ENCODE results near the gene TIAM2. TPM values are rescaled to one million over a fixed set of nuclear protein-coding genes. Genes with fewer than 3 reads are reported as not detected.
"Not testable (repeated sequence)": the region's sequence is repeated elsewhere in the genome, so short reads cannot be mapped to it uniquely, and the experiment has no call there.

The TIAM2 gene
- total RNA-seq, 2 donors from 2014 or later = 2.6 to 5.5 TPM

DNA sequence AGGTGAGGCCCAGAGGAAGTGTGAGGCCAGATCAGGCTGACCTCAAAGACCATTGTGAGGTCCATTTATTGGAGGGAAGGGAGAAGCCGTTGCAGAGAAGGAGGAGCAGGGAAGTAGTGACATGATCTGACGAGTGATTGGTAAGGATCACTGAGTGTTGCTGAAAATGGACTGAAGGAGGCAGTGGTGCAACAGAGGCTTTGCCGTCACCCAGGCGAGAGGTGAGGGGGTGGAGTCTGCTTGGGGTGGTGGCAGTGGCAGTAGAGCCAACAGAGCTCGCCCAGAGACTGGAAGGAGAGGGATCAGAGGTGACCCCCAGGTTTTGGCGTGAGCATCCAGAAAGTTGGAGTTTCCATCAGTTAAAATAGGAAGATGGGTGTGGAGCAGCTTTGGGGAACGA lies 200.8 kb downstream of the TIAM2 start:
- no peaks in the 10 kb centered on the region for H3K36me3 Mint-ChIP-seq (ENCODE audit: low read depth)
- no peak overlapping the region for H3K4me3 Mint-ChIP-seq
- H3K27ac Mint-ChIP-seq = no peak overlapping the region
- DNase-seq (no peak), ATAC-seq (no peak)
- peaks cover 14% of the 10 kb centered on the region for H3K27me3 Mint-ChIP-seq
- H3K9me3 ChIP-seq (ENCODE audit: control insufficient read depth, low read length, poor library complexity, severe bottlenecking) = no peaks in the 10 kb centered on the region
- H3K4me1 Mint-ChIP-seq = no peaks in the 10 kb centered on the region

DNA sequence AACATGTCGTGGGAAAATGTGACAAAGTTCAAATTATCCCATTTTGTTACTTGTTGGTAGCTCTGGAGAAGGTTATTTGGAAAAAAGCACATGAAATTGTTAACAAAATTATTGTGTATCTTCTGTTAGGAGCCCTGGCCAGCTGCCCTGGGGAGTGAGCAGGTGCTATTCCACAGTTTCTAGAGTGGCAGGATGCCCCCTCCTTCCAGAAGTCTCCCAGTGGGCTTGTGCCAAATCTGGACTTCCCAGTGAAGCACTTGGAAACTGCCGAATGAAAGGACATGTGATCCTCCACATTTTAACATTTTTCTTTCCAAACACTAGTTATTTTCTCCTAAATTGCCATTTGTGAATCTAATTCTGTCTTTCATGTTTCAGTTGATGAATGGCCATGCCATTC lies 201.8 kb downstream of the TIAM2 start:
- ATAC-seq (no peak), DNase-seq (no peak)
- peaks cover 7% of the 10 kb centered on the region for H3K27me3 Mint-ChIP-seq
- H3K4me3 Mint-ChIP-seq = no peak overlapping the region
- H3K4me1 Mint-ChIP-seq = no peaks in the 10 kb centered on the region
- H3K9me3 ChIP-seq (ENCODE audit: control insufficient read depth, low read length, poor library complexity, severe bottlenecking) = no peaks in the 10 kb centered on the region
- no peak overlapping the region for H3K27ac Mint-ChIP-seq
- H3K36me3 Mint-ChIP-seq (ENCODE audit: low read depth) = no peaks in the 10 kb centered on the region

DNA sequence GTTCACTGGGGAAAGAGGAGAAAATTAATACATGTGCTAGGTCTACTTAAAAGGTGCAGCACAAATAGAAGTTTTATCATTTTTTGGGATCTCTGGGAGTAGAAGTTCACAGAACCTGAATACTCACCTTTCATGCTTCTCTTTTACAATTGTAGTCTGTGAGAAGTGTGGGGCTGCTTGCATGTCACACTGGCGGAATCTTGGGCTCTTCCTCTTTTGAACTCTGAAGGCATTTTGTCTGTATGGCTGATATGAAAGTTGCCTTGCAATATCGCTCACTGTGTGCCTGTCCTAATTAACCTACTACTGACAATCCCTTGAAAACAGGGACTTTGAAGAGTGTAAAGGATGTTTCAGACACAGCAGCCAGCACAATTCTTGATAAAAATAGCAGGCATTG lies 202.8 kb downstream of the TIAM2 start:
- no peak overlapping the region for H3K4me3 Mint-ChIP-seq
- no peaks in the 10 kb centered on the region for H3K36me3 Mint-ChIP-seq (ENCODE audit: low read depth)
- ATAC-seq (no peak), DNase-seq (no peak)
- peaks cover 7% of the 10 kb centered on the region for H3K27me3 Mint-ChIP-seq
- H3K9me3 ChIP-seq (ENCODE audit: control insufficient read depth, low read length, poor library complexity, severe bottlenecking) = no peaks in the 10 kb centered on the region
- H3K4me1 Mint-ChIP-seq = no peaks in the 10 kb centered on the region
- H3K27ac Mint-ChIP-seq = no peak overlapping the region

DNA sequence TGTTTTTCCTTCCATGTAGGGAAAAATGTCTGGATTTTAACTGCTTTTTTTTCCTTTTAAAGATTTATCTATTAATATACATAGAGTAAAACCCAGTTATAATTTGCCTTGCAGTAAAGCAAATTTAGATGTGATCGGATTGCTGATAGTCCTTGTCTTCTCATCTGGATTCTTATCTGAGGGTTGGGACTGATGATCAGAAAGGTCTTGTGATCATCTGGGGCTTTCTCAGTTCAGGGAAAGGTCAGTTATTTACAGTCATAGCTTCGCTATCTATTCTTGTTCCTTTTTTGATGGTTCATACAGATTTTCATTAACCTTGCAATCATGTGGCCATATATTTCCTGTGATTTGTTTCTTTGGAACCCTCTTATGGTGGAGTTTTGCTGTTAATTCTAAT lies 204.9 kb downstream of the TIAM2 start:
- H3K9me3 ChIP-seq (ENCODE audit: control insufficient read depth, low read length, poor library complexity, severe bottlenecking) = no peaks in the 10 kb centered on the region
- ATAC-seq (no peak), DNase-seq (no peak)
- peaks cover 7% of the 10 kb centered on the region for H3K27me3 Mint-ChIP-seq
- no peaks in the 10 kb centered on the region for H3K36me3 Mint-ChIP-seq (ENCODE audit: low read depth)
- no peak overlapping the region for H3K27ac Mint-ChIP-seq
- H3K4me1 Mint-ChIP-seq = no peaks in the 10 kb centered on the region
- no peak overlapping the region for H3K4me3 Mint-ChIP-seq

DNA sequence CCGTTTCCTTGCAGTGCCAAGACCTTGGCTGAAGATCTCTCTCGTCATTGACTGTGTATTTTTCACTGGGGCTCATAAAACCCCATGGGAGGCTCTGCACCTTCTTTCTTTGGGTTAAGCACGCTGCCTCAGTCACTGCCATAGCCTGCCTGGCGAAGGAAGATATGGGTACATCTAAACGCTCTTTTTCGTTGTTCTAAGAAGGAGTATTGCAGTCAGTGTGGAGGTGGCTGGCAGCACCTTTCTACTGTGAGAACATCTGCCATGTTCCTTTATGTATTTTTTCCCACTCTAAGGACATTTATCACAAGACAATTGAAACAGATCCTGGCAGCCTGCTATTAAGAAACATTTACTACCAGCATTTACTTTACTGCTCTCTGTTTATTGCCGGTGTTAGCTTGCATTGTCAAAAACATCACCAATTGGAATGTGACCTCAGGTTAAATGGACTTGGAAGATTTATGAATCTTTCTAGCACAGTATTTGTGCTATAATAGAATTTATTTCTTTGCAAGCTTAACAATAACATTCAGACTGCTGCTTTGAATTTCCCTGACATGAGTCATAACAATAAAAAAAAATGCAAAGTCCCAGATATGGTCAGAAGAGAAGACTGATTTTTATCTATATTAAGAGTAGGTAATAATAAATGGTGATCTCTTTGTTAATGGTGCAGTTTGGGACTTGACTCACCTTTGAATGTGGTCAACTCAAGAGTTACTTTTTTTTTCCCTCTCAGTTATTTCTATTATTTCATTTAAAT lies 206.5 kb downstream of the TIAM2 start:
- no peak overlapping the region for H3K4me3 Mint-ChIP-seq
- no peak overlapping the region for H3K27ac Mint-ChIP-seq
- H3K4me1 Mint-ChIP-seq = no peaks in the 10 kb centered on the region
- H3K27me3 Mint-ChIP-seq = no peaks in the 10 kb centered on the region
- DNase-seq (no peak), ATAC-seq (no peak)
- H3K9me3 ChIP-seq (ENCODE audit: control insufficient read depth, low read length, poor library complexity, severe bottlenecking) = no peaks in the 10 kb centered on the region
- H3K36me3 Mint-ChIP-seq (ENCODE audit: low read depth) = no peaks in the 10 kb centered on the region

DNA sequence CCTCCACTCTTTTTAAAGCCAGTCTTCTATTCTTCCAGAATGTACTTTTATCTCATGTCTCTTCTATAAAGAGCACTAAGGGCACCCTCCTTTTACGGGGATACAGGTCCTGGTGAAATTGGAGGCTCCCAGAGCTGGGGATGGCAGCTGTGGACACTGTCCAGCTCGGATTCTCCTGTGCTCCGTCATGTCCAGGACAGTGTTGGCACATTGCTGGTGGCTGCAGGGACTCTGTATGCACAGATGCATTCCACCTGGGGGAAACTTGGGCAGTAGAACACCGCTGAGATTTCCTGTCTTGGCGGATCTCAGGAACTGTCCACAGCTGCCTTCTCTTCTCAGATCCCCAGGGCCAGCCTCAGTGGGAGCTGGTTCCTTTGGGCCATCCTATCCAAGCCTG lies 212.1 kb downstream of the TIAM2 start:
- no peaks in the 10 kb centered on the region for H3K4me1 Mint-ChIP-seq
- ATAC-seq = no peak

DNA sequence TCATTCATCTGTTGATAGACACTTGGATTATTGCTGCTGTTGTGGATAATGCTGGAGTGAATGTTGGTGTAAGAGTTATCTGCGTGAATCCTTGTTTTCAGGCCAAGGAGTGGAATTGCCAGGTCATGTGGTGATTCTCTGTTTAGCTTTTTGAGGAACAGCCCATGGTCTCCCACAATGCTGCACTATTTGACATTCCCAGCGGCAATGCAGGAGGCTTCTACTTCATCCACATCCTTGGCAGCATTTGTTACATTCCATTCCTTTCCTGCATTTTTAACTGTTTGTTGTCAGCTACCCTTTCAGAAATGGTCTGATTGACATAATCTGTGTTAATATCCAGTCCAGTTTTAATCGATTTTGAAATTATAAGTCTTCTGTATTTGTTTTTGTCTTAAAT lies 217.0 kb downstream of the TIAM2 start:
- H3K27ac Mint-ChIP-seq = no peak overlapping the region
- peaks cover 8% of the 10 kb centered on the region for H3K27me3 Mint-ChIP-seq
- peaks cover 2% of the 10 kb centered on the region for H3K4me1 Mint-ChIP-seq
- no peak for DNase-seq
- no peaks in the 10 kb centered on the region for H3K9me3 ChIP-seq (ENCODE audit: control insufficient read depth, low read length, poor library complexity, severe bottlenecking)
- no peak for ATAC-seq
- no peak overlapping the region for H3K4me3 Mint-ChIP-seq
- H3K36me3 Mint-ChIP-seq (ENCODE audit: low read depth) = peaks cover 2% of the 10 kb centered on the region

More for the DNA sequence above, 212.1 kb downstream of the TIAM2 start:
- Mint-ChIP-seq H3K27ac (no peak overlapping the region), H3K4me3 (no peak overlapping the region), H3K27me3 (no peaks in the 10 kb centered on the region), H3K36me3 (ENCODE audit: low read depth) (no peaks in the 10 kb centered on the region)
- H3K9me3 ChIP-seq (ENCODE audit: control insufficient read depth, low read length, poor library complexity, severe bottlenecking) = no peaks in the 10 kb centered on the region
- DNase-seq = no peak

DNA sequence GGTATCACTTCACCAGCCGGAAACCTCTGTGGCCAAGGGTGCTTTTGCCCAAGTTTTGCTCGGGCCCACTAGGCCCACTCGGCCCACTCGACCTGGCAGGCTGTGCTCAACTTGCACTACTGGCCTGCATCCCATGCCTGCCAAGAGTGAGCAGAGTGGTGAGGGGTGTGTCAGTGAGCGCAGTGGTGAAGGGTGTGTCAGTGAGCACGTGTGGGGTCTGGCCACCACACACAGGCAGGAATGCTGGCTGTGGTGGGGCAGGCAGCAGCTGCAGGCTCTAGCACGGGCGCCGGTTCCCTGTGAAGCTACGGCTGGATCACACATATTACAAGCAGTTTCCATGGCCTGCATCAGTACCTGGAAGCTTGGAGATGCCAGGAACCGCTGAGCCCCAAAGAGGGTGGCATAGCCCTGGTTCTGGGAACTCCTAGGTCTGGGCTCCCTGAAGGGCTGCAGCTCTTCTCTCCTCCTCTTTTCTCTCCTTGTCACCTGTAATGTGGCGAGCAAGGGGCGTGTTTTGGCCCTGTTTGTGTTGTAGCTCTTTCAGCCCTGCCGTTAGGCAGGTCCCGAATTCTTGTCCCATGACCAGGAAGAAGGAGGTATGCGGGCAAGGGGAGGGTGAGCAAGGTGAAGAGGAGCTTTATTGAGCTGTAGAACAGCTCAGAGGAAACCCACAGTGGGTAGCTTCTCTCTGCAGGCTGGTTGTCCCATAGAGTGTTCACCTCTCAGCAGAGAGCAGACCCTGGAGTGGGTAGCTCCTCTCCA lies 217.7 kb downstream of the TIAM2 start:
- Mint-ChIP-seq H3K36me3 (ENCODE audit: low read depth) (peaks cover 2% of the 10 kb centered on the region), H3K4me1 (peaks cover 2% of the 10 kb centered on the region), H3K27ac (no peak overlapping the region), H3K4me3 (no peak overlapping the region), H3K27me3 (peaks cover 10% of the 10 kb centered on the region)
- H3K9me3 ChIP-seq (ENCODE audit: control insufficient read depth, low read length, poor library complexity, severe bottlenecking) = no peaks in the 10 kb centered on the region
- no peak for ATAC-seq
- no peak for DNase-seq

DNA sequence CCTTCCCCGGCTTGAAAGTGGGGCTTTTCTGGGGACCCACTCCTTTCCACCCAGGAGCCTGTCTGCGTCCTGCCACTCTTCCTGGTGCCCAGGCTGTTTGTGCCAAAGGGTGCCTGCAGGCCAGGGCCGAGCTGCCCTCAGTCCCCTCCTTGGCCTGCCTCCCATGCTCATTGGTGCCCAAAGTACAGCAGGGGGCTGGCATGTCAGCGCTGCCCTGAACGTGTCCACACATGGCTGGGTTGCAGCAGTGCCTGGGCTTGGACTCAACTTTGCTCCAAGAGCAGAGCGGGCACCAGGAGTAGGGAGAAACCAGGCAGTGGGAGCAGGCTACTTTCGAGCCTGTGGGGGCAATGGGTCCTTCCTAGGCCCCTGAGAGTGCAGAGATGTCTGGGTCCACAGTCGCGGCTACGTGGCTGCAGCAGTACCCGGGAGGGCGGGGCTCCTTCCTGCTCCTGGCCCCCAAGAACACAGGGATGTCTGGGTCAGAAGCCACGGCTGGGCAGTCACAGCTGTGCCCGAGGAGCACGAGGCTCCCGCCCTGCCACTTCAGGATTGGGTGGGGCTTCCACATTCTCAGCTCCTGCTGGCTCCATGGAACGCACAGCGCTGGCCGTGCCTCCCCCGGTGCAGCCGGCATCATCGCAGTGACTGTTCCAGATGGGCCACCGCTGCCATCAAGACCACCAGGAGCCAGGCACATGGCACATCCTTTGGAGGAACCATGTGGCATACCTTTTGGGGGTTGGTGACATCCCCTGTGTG lies 218.7 kb downstream of the TIAM2 start:
- DNase-seq = no peak

DNA sequence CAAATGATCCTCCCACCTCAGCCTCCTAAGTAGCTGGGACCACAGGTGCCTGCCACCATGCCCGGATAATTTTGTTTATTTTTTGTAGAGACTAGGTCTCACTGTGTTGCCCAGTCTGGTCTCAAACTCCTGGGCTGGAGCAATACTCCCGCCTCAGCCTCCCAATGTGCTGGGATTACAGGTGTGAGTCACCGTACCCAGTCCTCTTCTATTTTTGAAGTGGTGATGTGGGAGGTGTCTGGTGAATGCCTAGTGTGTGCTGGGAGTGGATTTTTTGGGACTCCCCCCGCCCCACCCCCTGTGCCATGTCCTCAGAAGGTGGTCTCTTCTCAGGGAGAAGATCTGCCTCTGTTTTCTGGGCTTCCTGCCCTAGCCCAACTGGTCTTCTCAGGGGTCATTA lies 220.8 kb downstream of the TIAM2 start:
- Mint-ChIP-seq H3K36me3 (ENCODE audit: low read depth) (peaks cover 2% of the 10 kb centered on the region), H3K27ac (no peak overlapping the region), H3K4me3 (no peak overlapping the region), H3K4me1 (peaks cover 4% of the 10 kb centered on the region), H3K27me3 (peaks cover 23% of the 10 kb centered on the region)
- H3K9me3 ChIP-seq (ENCODE audit: control insufficient read depth, low read length, poor library complexity, severe bottlenecking) = no peaks in the 10 kb centered on the region
- DNase-seq = no peak
- ATAC-seq = no peak

More for the DNA sequence above, 218.7 kb downstream of the TIAM2 start:
- no peaks in the 10 kb centered on the region for H3K9me3 ChIP-seq (ENCODE audit: control insufficient read depth, low read length, poor library complexity, severe bottlenecking)
- H3K36me3 Mint-ChIP-seq (ENCODE audit: low read depth) = peaks cover 2% of the 10 kb centered on the region
- H3K27ac Mint-ChIP-seq = no peak overlapping the region
- ATAC-seq = no peak
- H3K4me1 Mint-ChIP-seq = peaks cover 2% of the 10 kb centered on the region
- H3K27me3 Mint-ChIP-seq = peaks cover 10% of the 10 kb centered on the region
- H3K4me3 Mint-ChIP-seq = no peak overlapping the region

DNA sequence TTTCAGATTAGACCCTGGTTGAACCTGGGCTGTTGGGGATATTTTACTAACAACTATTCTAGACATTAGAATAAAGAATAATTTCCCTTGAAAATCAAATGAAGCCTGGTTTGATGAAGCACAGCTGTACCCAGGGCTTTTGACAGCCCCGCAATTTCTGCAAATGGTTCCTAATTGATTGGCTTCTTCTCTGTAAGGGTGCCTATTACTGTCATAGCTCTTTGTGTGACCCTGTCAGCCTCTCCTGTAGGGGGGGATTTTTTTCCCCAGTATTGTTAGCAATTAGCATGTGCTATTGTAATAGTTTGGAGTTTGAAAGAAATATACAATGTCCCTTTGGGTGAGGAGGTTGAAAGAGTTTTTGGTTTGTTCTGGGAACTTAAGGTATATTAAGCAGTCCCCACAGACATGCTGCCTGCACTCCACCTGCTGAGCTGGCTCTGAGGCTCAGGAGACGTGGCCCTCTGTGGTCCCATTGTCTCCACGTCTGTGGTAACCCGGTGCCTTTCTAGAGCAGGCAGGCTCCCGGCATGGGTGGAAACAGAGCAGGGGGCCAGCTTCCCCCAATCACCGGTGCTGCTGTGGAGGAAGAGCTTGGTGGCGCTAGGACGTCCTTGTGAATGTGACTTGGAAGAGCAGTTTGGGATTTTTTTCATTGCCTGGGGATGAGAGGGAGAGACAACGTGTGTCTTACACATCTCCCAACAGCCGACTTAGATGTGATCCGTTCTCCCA lies 221.4 kb downstream of the TIAM2 start:
- no peak for ATAC-seq
- no peaks in the 10 kb centered on the region for H3K9me3 ChIP-seq (ENCODE audit: control insufficient read depth, low read length, poor library complexity, severe bottlenecking)
- Mint-ChIP-seq H3K27ac (no peak overlapping the region), H3K4me1 (peaks cover 4% of the 10 kb centered on the region), H3K27me3 (peaks cover 23% of the 10 kb centered on the region), H3K36me3 (ENCODE audit: low read depth) (peaks cover 2% of the 10 kb centered on the region), H3K4me3 (no peak overlapping the region)
- no peak for DNase-seq

DNA sequence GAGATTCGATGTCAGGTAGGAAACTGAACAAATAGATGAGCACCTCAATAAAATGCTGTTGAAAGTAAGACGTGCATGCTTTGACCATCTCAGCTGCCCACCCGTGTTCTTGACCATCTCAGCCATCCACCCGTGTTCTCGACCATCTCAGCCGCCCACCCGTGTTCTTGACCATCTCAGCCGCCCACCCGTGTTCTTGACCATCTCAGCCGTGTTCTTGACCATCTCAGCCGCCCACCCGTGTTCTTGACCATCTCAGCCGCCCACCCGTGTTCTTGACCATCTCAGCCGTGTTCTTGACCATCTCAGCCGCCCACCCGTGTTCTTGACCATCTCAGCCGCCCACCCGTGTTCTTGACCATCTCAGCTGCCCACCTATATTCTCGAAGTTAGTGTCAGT lies 223.6 kb downstream of the TIAM2 start:
- peaks cover 24% of the 10 kb centered on the region for H3K27me3 Mint-ChIP-seq
- not testable (repeated sequence) for ATAC-seq; H3K9me3 ChIP-seq (ENCODE audit: control insufficient read depth, low read length, poor library complexity, severe bottlenecking); H3K4me1 Mint-ChIP-seq; H3K36me3 Mint-ChIP-seq (ENCODE audit: low read depth); DNase-seq; H3K27ac Mint-ChIP-seq; H3K4me3 Mint-ChIP-seq

DNA sequence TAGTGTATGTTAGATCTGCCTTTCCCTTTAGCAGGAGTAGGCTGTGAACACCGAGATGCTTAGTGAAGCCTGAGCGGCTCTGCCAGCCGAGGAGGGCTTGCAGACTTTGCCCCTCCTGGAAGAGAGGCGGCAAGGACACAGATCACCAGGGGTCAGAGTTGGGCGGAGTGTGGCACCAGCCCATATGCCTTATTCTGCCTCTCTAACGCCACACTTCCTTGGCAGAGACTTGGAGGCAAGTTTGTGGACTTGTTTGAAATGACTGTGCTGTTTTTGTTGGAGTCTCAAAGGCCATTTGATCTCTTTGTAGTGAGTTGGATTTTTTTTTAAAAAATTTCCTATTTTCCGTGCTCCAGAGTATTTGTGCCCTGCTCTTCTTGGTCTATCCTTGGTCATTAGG lies 224.2 kb downstream of the TIAM2 start:
- no peak for DNase-seq
- peaks cover 2% of the 10 kb centered on the region for H3K36me3 Mint-ChIP-seq (ENCODE audit: low read depth)
- H3K4me3 Mint-ChIP-seq = no peak overlapping the region
- no peaks in the 10 kb centered on the region for H3K9me3 ChIP-seq (ENCODE audit: control insufficient read depth, low read length, poor library complexity, severe bottlenecking)
- H3K27ac Mint-ChIP-seq = no peak overlapping the region
- ATAC-seq = no peak
- peaks cover 6% of the 10 kb centered on the region for H3K4me1 Mint-ChIP-seq
- peaks cover 30% of the 10 kb centered on the region for H3K27me3 Mint-ChIP-seq

Measured in T-helper 17 cell (primary cell).